Measurements from ENCODE around the gene ZNF556.

ZNF556 gene

GRCh38 chr19:2827840-2828489 lies 39.2 kb upstream of the ZNF556 start:
- H3K4me1 ChIP-seq, result peaks cover 0 to 32% (median 18%) of the 10 kb centered on the region in 10 experiments; a peak in 13 of 20 replicates
- 0 out of 20 replicates have a peak overlapping the region, but pooled peaks of 1 of the 10 experiments have one; percentile 0 for H3K4me3 ChIP-seq
- no peaks in the 10 kb centered on the region for H4K20me1 ChIP-seq
- TF ChIP-seq Cebpa-rat (IDR thresholded peaks at IDR 0.05), result no peak
- no peaks in the 10 kb centered on the region for H3K27me3 ChIP-seq
- peaks cover 82 to 100% (median 95%) of the 10 kb centered on the region in 11 experiments for H3K9me3 ChIP-seq (replicated peaks in 1 of 11)
- H3K4me2 ChIP-seq, result peak overlapping the region in 7 of 11 experiments; percentile 3 to 42 (median 33); a peak in 12 of 22 replicates
- no peak overlapping the region for H3K27ac ChIP-seq
- no peak overlapping the region for H3K9ac ChIP-seq
- peaks cover 22 to 71% (median 49%) of the 10 kb centered on the region in 11 experiments for H3K36me3 ChIP-seq

- no peaks in the 10 kb centered on the region for H3K27me3 ChIP-seq
- peaks cover 49 to 78% (median 64%) of the 10 kb centered on the region in 11 experiments for H3K36me3 ChIP-seq
- H3K9ac ChIP-seq, result no peak overlapping the region
- H3K9me3 ChIP-seq (replicated peaks in 1 of 11), result peaks cover 99 to 100% (median 100%) of the 10 kb centered on the region in 11 experiments
- H3K4me2 ChIP-seq, result no peak overlapping the region
- no peaks in the 10 kb centered on the region for H4K20me1 ChIP-seq
- H3K4me3 ChIP-seq, result peak overlapping the region; percentile 4 to 53 (median 22); a peak in 10 of 20 replicates
- H3K4me1 ChIP-seq, result peaks cover 0 to 5% (median 0%) of the 10 kb centered on the region in 10 experiments; a peak in 5 of 20 replicates
- H3K27ac ChIP-seq, result no peak overlapping the region
- no peak for TF ChIP-seq Cebpa-rat (IDR thresholded peaks at IDR 0.05)
Measured at GRCh38 chr19:2834294-2834871, 32.8 kb upstream of the ZNF556 start.

GRCh38 chr19:2837430-2837829 lies 29.7 kb upstream of the ZNF556 start:
- Histone ChIP-seq H3K9ac (no peak overlapping the region), H3K27ac (no peak overlapping the region), H3K4me1 (peaks cover 5 to 19% (median 9%) of the 10 kb centered on the region in 10 experiments; a peak in 19 of 20 replicates), H3K4me2 (no peak overlapping the region), H4K20me1 (peaks cover 0 to 8% (median 0%) of the 10 kb centered on the region in 11 experiments; a peak in 4 of 22 replicates), H3K36me3 (peaks cover 42 to 60% (median 53%) of the 10 kb centered on the region in 11 experiments), H3K9me3 (replicated peaks in 1 of 11) (peaks cover 80 to 86% (median 85%) of the 10 kb centered on the region in 11 experiments), H3K4me3 (0 out of 20 replicates have a peak overlapping the region, but pooled peaks of 1 of the 10 experiments have one; percentile 8), H3K27me3 (no peaks in the 10 kb centered on the region)
- TF ChIP-seq Cebpa-rat (IDR thresholded peaks at IDR 0.05), result no peak

- Histone ChIP-seq H3K4me2 (peak within 1 kb of the TSS; percentile 86 to 100 (median 99)), H3K9me3 (replicated peaks in 1 of 11) (peaks cover 61 to 73% (median 69%) of the 10 kb centered on the region in 11 experiments), H3K27me3 (no peaks in the 10 kb centered on the region), H3K9ac (peak within 1 kb of the TSS; percentile 81 to 96 (median 88)), H3K27ac (peak within 1 kb of the TSS; percentile 72 to 96 (median 90)), H3K4me1 (peaks cover 14 to 38% (median 23%) of the 10 kb centered on the region in 10 experiments), H3K36me3 (peaks cover 22 to 48% (median 35%) of the 10 kb centered on the region in 11 experiments), H4K20me1 (peaks cover 0 to 15% (median 0%) of the 10 kb centered on the region in 11 experiments; a peak in 5 of 22 replicates), H3K4me3 (peak within 1 kb of the TSS; percentile 89 to 100 (median 95))
- TF ChIP-seq Cebpa-rat (IDR thresholded peaks at IDR 0.05), result no peak
Measured at GRCh38 chr19:2840794-2841791, 26.0 kb upstream of the ZNF556 start, which contains the start of gene ZNF555. Gene ZNF555, plus strand, starts transcription at chr19:2841475. Its CDS starts 98 bp downstream, at chr19:2841573.

- Histone ChIP-seq H3K4me2 (peak overlapping the region; percentile 85 to 100 (median 99)), H3K4me1 (peaks cover 14 to 39% (median 23%) of the 10 kb centered on the region in 10 experiments), H4K20me1 (peaks cover 0 to 15% (median 0%) of the 10 kb centered on the region in 11 experiments; a peak in 5 of 22 replicates), H3K4me3 (peak overlapping the region; percentile 89 to 100 (median 95)), H3K9me3 (replicated peaks in 1 of 11) (peaks cover 61 to 73% (median 69%) of the 10 kb centered on the region in 11 experiments), H3K9ac (peak overlapping the region; percentile 81 to 96 (median 88)), H3K27me3 (no peaks in the 10 kb centered on the region), H3K36me3 (peaks cover 23 to 49% (median 33%) of the 10 kb centered on the region in 11 experiments), H3K27ac (peak overlapping the region; percentile 72 to 96 (median 90))
- no peak for TF ChIP-seq Cebpa-rat (IDR thresholded peaks at IDR 0.05)
Measured at GRCh38 chr19:2841855-2842574, 25.1 kb upstream of the ZNF556 start.

- Histone ChIP-seq H3K9me3 (replicated peaks in 1 of 11) (peaks cover 62 to 73% (median 69%) of the 10 kb centered on the region in 11 experiments), H3K4me1 (peaks cover 14 to 39% (median 23%) of the 10 kb centered on the region in 10 experiments), H3K9ac (no peak overlapping the region), H4K20me1 (peaks cover 0 to 15% (median 0%) of the 10 kb centered on the region in 11 experiments; a peak in 5 of 22 replicates), H3K4me2 (no peak overlapping the region), H3K36me3 (peaks cover 43 to 64% (median 56%) of the 10 kb centered on the region in 11 experiments), H3K27ac (no peak overlapping the region), H3K4me3 (no peak overlapping the region; a peak in 1 of 20 replicates), H3K27me3 (no peaks in the 10 kb centered on the region)
- no peak for TF ChIP-seq Cebpa-rat (IDR thresholded peaks at IDR 0.05)
Measured at GRCh38 chr19:2845107-2845506, 22.0 kb upstream of the ZNF556 start.

- peaks cover 56 to 76% (median 68%) of the 10 kb centered on the region in 11 experiments for H3K36me3 ChIP-seq
- peaks cover 0 to 15% (median 0%) of the 10 kb centered on the region in 11 experiments; a peak in 5 of 22 replicates for H4K20me1 ChIP-seq
- H3K27ac ChIP-seq, result no peak overlapping the region
- no peak for TF ChIP-seq Cebpa-rat (IDR thresholded peaks at IDR 0.05)
- H3K4me3 ChIP-seq, result no peak overlapping the region
- no peaks in the 10 kb centered on the region for H3K27me3 ChIP-seq
- no peak overlapping the region for H3K9ac ChIP-seq
- no peak overlapping the region for H3K4me2 ChIP-seq
- peaks cover 14 to 35% (median 20%) of the 10 kb centered on the region in 10 experiments for H3K4me1 ChIP-seq
- H3K9me3 ChIP-seq (replicated peaks in 1 of 11), result peaks cover 71 to 77% (median 73%) of the 10 kb centered on the region in 11 experiments
Measured at GRCh38 chr19:2846180-2846894, 20.8 kb upstream of the ZNF556 start.

Measured in BLaER1 treated with 17β-estradiol and CSF1 and Interleukin-3, amounts not matched to agents 10 nM and 100 nM (cell line).